ENCODE data around the gene SMPD2.
"Not testable (repeated sequence)": the region's sequence is repeated elsewhere in the genome, so short reads cannot be mapped to it uniquely, and the experiment has no call there.

- TF ChIP-seq CTCF, POLR2A (IDR thresholded peaks at IDR 0.05): not testable (repeated sequence)
These were observed 20.7 kb downstream of the SMPD2 start for GRCh38 chr6:109461205-109461604.

Data from uterus (tissue), 2 donors.